NCI-H2171 (cell line): ENCODE results near the gene C6orf89.

Source experiments
- DNase-seq: peaks from one replicate; lab custom pipeline; 2025; lab: John Stamatoyannopoulos, UW

Gene C6orf89

DNA sequence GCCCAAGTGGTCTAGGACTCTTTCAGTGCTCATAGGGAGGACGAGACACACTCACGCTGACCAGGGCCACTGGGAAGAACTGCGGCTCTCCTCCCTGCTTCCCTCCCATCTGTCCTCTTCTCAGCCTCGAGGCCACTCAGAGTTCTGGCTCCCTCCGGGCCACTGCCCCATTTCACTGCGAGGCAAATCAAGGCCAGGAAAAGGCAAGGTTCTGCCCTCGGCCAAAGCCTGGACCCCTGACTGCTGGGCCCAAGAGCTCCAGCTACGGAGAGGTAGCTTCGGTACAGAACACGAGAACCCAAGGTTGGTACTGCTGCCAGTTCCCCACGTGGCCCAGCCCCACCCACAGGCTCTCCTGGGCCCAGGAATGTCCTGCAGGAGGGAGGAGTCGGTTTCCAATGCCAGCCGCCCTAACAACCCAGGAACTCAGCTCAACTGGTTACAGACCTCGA lies 83.5 kb downstream of the C6orf89 start:
- DNase-seq = no peak

- DNase-seq = no peak
Measured at GRCh38 chr6:36969988-36970891, 84.5 kb downstream of the C6orf89 start.

GRCh38 chr6:36970892-36971842 lies 85.4 kb downstream of the C6orf89 start:
- DNase-seq = no peak

- no peak for DNase-seq
Measured at GRCh38 chr6:36971921-36972673, 86.3 kb downstream of the C6orf89 start.

- DNase-seq = no peak
Measured at GRCh38 chr6:36973190-36973589, 87.4 kb downstream of the C6orf89 start.

GRCh38 chr6:36973647-36974046 lies 87.9 kb downstream of the C6orf89 start:
- DNase-seq = no peak

GRCh38 chr6:36975231-36976006 lies 89.7 kb downstream of the C6orf89 start:
- no peak for DNase-seq

DNA sequence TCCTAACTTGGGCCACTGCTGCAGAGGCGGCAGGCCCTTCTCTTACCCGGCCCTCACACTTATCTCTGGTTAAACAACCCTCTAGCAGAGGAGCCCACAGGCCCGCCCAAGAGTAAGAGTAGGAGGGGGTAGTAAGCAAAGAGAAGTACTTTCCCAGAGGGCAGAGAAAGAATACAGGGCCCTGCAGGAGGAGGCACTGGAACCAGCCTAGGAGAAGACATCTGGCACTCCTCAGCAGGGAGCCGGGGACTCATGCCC lies 90.2 kb downstream of the C6orf89 start:
- no peak for DNase-seq

DNA sequence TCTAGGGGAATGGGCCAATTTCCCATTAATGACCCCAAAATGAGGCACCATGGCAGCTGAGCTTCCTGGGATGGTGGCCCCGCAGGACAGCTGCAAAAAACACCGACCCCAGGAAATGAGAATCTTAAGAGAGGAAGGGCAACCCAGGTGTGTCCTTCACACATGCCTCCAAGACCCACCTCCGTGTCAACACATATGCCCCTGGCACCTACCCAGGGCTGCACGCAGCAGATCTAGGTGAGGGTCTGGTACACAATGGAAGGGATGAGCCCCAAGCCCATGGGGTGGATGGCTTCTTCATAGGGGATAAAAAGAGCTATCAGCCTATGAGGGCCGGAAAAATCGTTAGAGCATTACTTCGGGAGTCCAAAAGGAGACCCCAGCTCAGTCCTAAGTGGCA lies 90.8 kb downstream of the C6orf89 start:
- no peak for DNase-seq

DNA sequence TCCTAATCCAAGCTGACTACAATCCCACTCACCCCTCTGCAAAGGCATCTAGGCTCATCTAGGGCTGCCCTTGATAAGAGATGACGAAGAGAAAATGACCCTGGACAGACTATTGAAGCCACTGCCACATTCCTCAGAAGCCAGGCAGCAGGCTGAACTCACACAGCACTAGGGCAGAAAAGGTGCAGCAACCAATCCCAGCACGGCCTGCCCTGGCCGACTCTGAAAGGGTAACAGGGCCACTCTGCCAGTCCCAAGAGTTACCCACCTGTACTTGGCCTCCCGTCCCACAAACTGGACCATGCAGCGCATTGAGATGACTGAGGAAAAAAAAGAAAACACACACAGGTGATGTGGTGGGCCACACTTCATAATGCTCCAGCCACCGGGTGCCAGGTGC lies 91.2 kb downstream of the C6orf89 start:
- no peak for DNase-seq

DNA sequence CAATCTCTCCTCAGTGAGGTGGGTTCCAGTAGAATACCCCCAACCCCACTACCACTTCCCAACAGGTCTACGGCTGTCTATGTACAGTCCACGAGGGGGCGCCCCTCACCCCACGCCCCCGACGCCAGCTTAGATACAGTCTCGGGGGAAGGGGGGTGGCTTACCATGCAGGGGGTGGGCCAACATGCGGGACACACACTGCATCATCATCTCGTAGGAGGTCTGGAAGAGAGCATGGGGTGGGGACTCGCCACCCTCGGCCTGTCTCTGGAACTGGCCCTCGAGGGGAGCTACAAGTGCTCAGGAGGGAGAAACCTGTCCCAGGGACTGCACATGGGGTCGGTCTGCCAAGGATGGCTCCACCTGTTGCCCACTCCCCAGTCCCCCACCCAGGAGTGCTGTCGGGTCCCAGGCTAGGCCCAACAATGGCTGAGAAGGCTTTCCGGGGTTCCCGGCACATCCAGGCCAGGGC lies 91.8 kb downstream of the C6orf89 start:
- no peak for DNase-seq
